SJSA1 (cell line): Measurements from ENCODE around the gene ZNF512B. TPM values are rescaled to one million over a fixed set of nuclear protein-coding genes. Genes with fewer than 3 reads are reported as not detected.

Experiments used
- DNase-seq, 2 experiments: peaks; one replicate each; pipeline ENCODE4 v3.0.0-alpha.2; 2015 to 2020; ENCODE audit warnings: low spot score in 2 of 2, low read depth in 1 of 2
- H3K27ac ChIP-seq: fragments of 250-450 bp; sonication (Bioruptor Pico); 2 replicates; pipeline ENCODE4 v1.5.1; 2020; ENCODE audit warnings: mild to moderate bottlenecking, moderate library complexity
- H3K27me3 ChIP-seq: fragments of 250-450 bp; sonication (Bioruptor Pico); replicated peaks from 2 replicates; pipeline ENCODE4 v1.5.1; 2020; ENCODE audit warnings: mild to moderate bottlenecking, moderate library complexity
- H3K36me3 ChIP-seq: fragments of 250-450 bp; sonication (Bioruptor Pico); 2 replicates; pipeline ENCODE4 v1.5.1; 2020; ENCODE audit warnings: mild to moderate bottlenecking
- H3K4me1 ChIP-seq: fragments of 250-450 bp; sonication (Bioruptor Pico); replicated peaks from 2 replicates; pipeline ENCODE4 v1.6.1; 2021; ENCODE audit warnings: mild to moderate bottlenecking
- H3K4me3 ChIP-seq: fragments of 250-450 bp; sonication (Bioruptor Pico); 2 replicates; pipeline ENCODE4 v1.5.1; 2020; ENCODE audit warnings: mild to moderate bottlenecking
- H3K9me3 ChIP-seq: fragments of 250-450 bp; sonication (Bioruptor Pico); replicated peaks from 2 replicates; pipeline ENCODE4 v1.5.1; 2020; ENCODE audit warnings: mild to moderate bottlenecking
- total RNA-seq: library from RNA; depleted of rRNA; stranded (reverse); fragments of >200 nt; shearing (Covaris generic); gene quantifications from 2 replicates; pipeline ENCODE4 v1.2.3, GENCODE V29; 2014

The ZNF512B gene
- total RNA-seq, 1 experiment from 2014 or later: 14.3 TPM

GRCh38 chr20:63942969-63943807 is 26.5 kb downstream of the ZNF512B start:
- no peak for DNase-seq
- Histone ChIP-seq H3K9me3 (no peaks in the 10 kb centered on the region), H3K27me3 (no peaks in the 10 kb centered on the region), H3K27ac (no peak overlapping the region), H3K4me3 (no peak overlapping the region), H3K36me3 (peaks cover 73% of the 10 kb centered on the region), H3K4me1 (no peaks in the 10 kb centered on the region)

GRCh38 chr20:63942250-63942951 is 27.3 kb downstream of the ZNF512B start:
- no peaks in the 10 kb centered on the region for H3K4me1 ChIP-seq
- H3K36me3 ChIP-seq: peaks cover 73% of the 10 kb centered on the region
- no peak overlapping the region for H3K27ac ChIP-seq
- DNase-seq: no peak
- H3K9me3 ChIP-seq: no peaks in the 10 kb centered on the region
- no peaks in the 10 kb centered on the region for H3K27me3 ChIP-seq
- no peak overlapping the region for H3K4me3 ChIP-seq

- no peak for DNase-seq
- no peak overlapping the region for H3K4me3 ChIP-seq
- no peaks in the 10 kb centered on the region for H3K9me3 ChIP-seq
- H3K36me3 ChIP-seq: peaks cover 74% of the 10 kb centered on the region
- no peaks in the 10 kb centered on the region for H3K4me1 ChIP-seq
- no peak overlapping the region for H3K27ac ChIP-seq
- no peaks in the 10 kb centered on the region for H3K27me3 ChIP-seq
Observed at GRCh38 chr20:63941282-63942081, 28.2 kb downstream of the ZNF512B start.

- H3K27ac ChIP-seq: no peak overlapping the region
- DNase-seq: no peak
- H3K36me3 ChIP-seq: peaks cover 72% of the 10 kb centered on the region
- no peak overlapping the region for H3K4me3 ChIP-seq
- H3K9me3 ChIP-seq: no peaks in the 10 kb centered on the region
- no peaks in the 10 kb centered on the region for H3K4me1 ChIP-seq
- H3K27me3 ChIP-seq: no peaks in the 10 kb centered on the region
Observed at GRCh38 chr20:63940472-63941266, 29.1 kb downstream of the ZNF512B start.

GRCh38 chr20:63940071-63940471 is 29.7 kb downstream of the ZNF512B start:
- Histone ChIP-seq H3K27me3 (no peaks in the 10 kb centered on the region), H3K4me3 (no peak overlapping the region), H3K4me1 (no peaks in the 10 kb centered on the region), H3K9me3 (no peaks in the 10 kb centered on the region), H3K27ac (no peak overlapping the region), H3K36me3 (peaks cover 72% of the 10 kb centered on the region)
- DNase-seq: no peak

GRCh38 chr20:63939061-63939935 is 30.4 kb downstream of the ZNF512B start:
- Histone ChIP-seq H3K27ac (no peak overlapping the region), H3K4me3 (no peak overlapping the region), H3K4me1 (no peaks in the 10 kb centered on the region), H3K27me3 (no peaks in the 10 kb centered on the region), H3K36me3 (peaks cover 72% of the 10 kb centered on the region), H3K9me3 (no peaks in the 10 kb centered on the region)
- no peak for DNase-seq

- Histone ChIP-seq H3K27ac (no peak overlapping the region), H3K9me3 (no peaks in the 10 kb centered on the region), H3K36me3 (peaks cover 64% of the 10 kb centered on the region), H3K4me3 (no peak overlapping the region), H3K27me3 (no peaks in the 10 kb centered on the region), H3K4me1 (no peaks in the 10 kb centered on the region)
- no peak for DNase-seq
Observed at GRCh38 chr20:63937596-63937995, 32.1 kb downstream of the ZNF512B start.

- Histone ChIP-seq H3K27ac (no peak overlapping the region), H3K4me3 (no peak overlapping the region), H3K36me3 (peaks cover 70% of the 10 kb centered on the region), H3K27me3 (no peaks in the 10 kb centered on the region), H3K4me1 (no peaks in the 10 kb centered on the region), H3K9me3 (no peaks in the 10 kb centered on the region)
- no peak for DNase-seq
Observed at GRCh38 chr20:63935447-63935846, 34.3 kb downstream of the ZNF512B start.

- no peaks in the 10 kb centered on the region for H3K4me1 ChIP-seq
- no peaks in the 10 kb centered on the region for H3K9me3 ChIP-seq
- H3K27me3 ChIP-seq: no peaks in the 10 kb centered on the region
- no peak overlapping the region for H3K4me3 ChIP-seq
- no peak overlapping the region for H3K27ac ChIP-seq
- H3K36me3 ChIP-seq: peaks cover 71% of the 10 kb centered on the region
- no peak for DNase-seq
Observed at GRCh38 chr20:63934271-63935068, 35.3 kb downstream of the ZNF512B start.

GRCh38 chr20:63933646-63934045 is 36.1 kb downstream of the ZNF512B start:
- peaks cover 70% of the 10 kb centered on the region for H3K36me3 ChIP-seq
- H3K27me3 ChIP-seq: no peaks in the 10 kb centered on the region
- H3K27ac ChIP-seq: no peak overlapping the region
- H3K4me1 ChIP-seq: no peaks in the 10 kb centered on the region
- no peaks in the 10 kb centered on the region for H3K9me3 ChIP-seq
- DNase-seq: no peak
- H3K4me3 ChIP-seq: no peak overlapping the region

GRCh38 chr20:63932606-63933160 is 37.0 kb downstream of the ZNF512B start:
- DNase-seq: no peak
- no peaks in the 10 kb centered on the region for H3K9me3 ChIP-seq
- peaks cover 77% of the 10 kb centered on the region for H3K36me3 ChIP-seq
- H3K27ac ChIP-seq: no peak overlapping the region
- no peaks in the 10 kb centered on the region for H3K4me1 ChIP-seq
- no peaks in the 10 kb centered on the region for H3K27me3 ChIP-seq
- no peak overlapping the region for H3K4me3 ChIP-seq

- Histone ChIP-seq H3K27ac (no peak overlapping the region), H3K4me3 (no peak overlapping the region), H3K9me3 (no peaks in the 10 kb centered on the region), H3K36me3 (peaks cover 79% of the 10 kb centered on the region), H3K4me1 (peaks cover 6% of the 10 kb centered on the region), H3K27me3 (no peaks in the 10 kb centered on the region)
- DNase-seq: no peak
Observed at GRCh38 chr20:63931735-63932134, 38.0 kb downstream of the ZNF512B start.
